ENCODE measurements around the gene KCNH3. TPM values are rescaled to one million over a fixed set of nuclear protein-coding genes. Genes with fewer than 3 reads are reported as not detected.

The KCNH3 gene
- polyA plus RNA-seq, 1 donor from 2014 or later, result 0.63 TPM

GRCh38 chr12:49548822-49549648 is 10.2 kb downstream of the KCNH3 start:
- H3K9me3 ChIP-seq (ENCODE audit: low read length), result no peaks in the 10 kb centered on the region
- no peaks in the 10 kb centered on the region for H3K9me2 ChIP-seq (ENCODE audit: insufficient read depth, low read length)
- no peak overlapping the region for H3K27ac ChIP-seq (ENCODE audit: low read length)
- H4K20me1 ChIP-seq (ENCODE audit: insufficient read depth), result no peaks in the 10 kb centered on the region
- H3K9ac ChIP-seq (ENCODE audit: low read length), result no peak overlapping the region
- no peaks in the 10 kb centered on the region for H3K36me3 ChIP-seq (ENCODE audit: insufficient read depth, low read length)
- peaks cover 25% of the 10 kb centered on the region for H3K27me3 ChIP-seq (ENCODE audit: insufficient read depth, low read depth, low read length)
- no peak overlapping the region for H3K4me3 ChIP-seq (ENCODE audit: low read length)
- TF ChIP-seq CTCF (IDR thresholded peaks at IDR 0.05; ENCODE audit: poor library complexity, severe bottlenecking), result no peak
- TF ChIP-seq POLR2AphosphoS5 (IDR thresholded peaks at IDR 0.05), result no peak
- no peak for TF ChIP-seq MXI1 (conservative IDR thresholded peaks at IDR 0.05; ENCODE audit: poor library complexity, severe bottlenecking)
- no peak for TF ChIP-seq SMC3 (conservative IDR thresholded peaks at IDR 0.05; ENCODE audit: poor library complexity)
- TF ChIP-seq REST (IDR thresholded peaks at IDR 0.05; ENCODE audit: borderline replicate concordance), result no peak
- no peak for TF ChIP-seq RAD21 (conservative IDR thresholded peaks at IDR 0.05)
- no peak for TF ChIP-seq TAF1 (IDR thresholded peaks at IDR 0.05; ENCODE audit: low read depth)
- no peak for TF ChIP-seq EP300 (conservative IDR thresholded peaks at IDR 0.05; ENCODE audit: poor library complexity, severe bottlenecking)
- TF ChIP-seq EZH2 (IDR thresholded peaks at IDR 0.05; ENCODE audit: borderline replicate concordance, insufficient read depth, low read length, poor library complexity, severe bottlenecking), result no peak
- no peaks in the 10 kb centered on the region for H3F3A ChIP-seq (ENCODE audit: insufficient read depth, low read length, poor library complexity, severe bottlenecking)
- H3K4me2 ChIP-seq (ENCODE audit: low read length), result no peak overlapping the region
- H2AFZ ChIP-seq (ENCODE audit: low read depth, low read length), result no peak overlapping the region
- H3K79me2 ChIP-seq (replicated peaks; ENCODE audit: insufficient read depth, low read length), result no peaks in the 10 kb centered on the region

- TF ChIP-seq CTCF (IDR thresholded peaks at IDR 0.05; ENCODE audit: poor library complexity, severe bottlenecking) (no peak), SMC3 (conservative IDR thresholded peaks at IDR 0.05; ENCODE audit: poor library complexity) (no peak), REST (IDR thresholded peaks at IDR 0.05; ENCODE audit: borderline replicate concordance) (no peak), MXI1 (conservative IDR thresholded peaks at IDR 0.05; ENCODE audit: poor library complexity, severe bottlenecking) (no peak), TAF1 (IDR thresholded peaks at IDR 0.05; ENCODE audit: low read depth) (no peak), RAD21 (conservative IDR thresholded peaks at IDR 0.05) (no peak), EP300 (conservative IDR thresholded peaks at IDR 0.05; ENCODE audit: poor library complexity, severe bottlenecking) (no peak), EZH2 (IDR thresholded peaks at IDR 0.05; ENCODE audit: borderline replicate concordance, insufficient read depth, low read length, poor library complexity, severe bottlenecking) (no peak), POLR2AphosphoS5 (IDR thresholded peaks at IDR 0.05) (no peak)
- Histone ChIP-seq H3K9me2 (ENCODE audit: insufficient read depth, low read length) (no peaks in the 10 kb centered on the region), H3K9me3 (ENCODE audit: low read length) (no peaks in the 10 kb centered on the region), H3F3A (ENCODE audit: insufficient read depth, low read length, poor library complexity, severe bottlenecking) (no peaks in the 10 kb centered on the region), H3K27me3 (ENCODE audit: insufficient read depth, low read depth, low read length) (peaks cover 20% of the 10 kb centered on the region), H3K9ac (ENCODE audit: low read length) (no peak overlapping the region), H3K4me3 (ENCODE audit: low read length) (no peak overlapping the region), H3K4me2 (ENCODE audit: low read length) (no peak overlapping the region), H3K27ac (ENCODE audit: low read length) (no peak overlapping the region), H2AFZ (ENCODE audit: low read depth, low read length) (no peak overlapping the region), H4K20me1 (ENCODE audit: insufficient read depth) (no peaks in the 10 kb centered on the region), H3K36me3 (ENCODE audit: insufficient read depth, low read length) (no peaks in the 10 kb centered on the region), H3K79me2 (replicated peaks; ENCODE audit: insufficient read depth, low read length) (no peaks in the 10 kb centered on the region)
These were observed 11.2 kb downstream of the KCNH3 start for GRCh38 chr12:49549735-49550692.
